ENCODE results near the gene GRN.
A peak's percentile ranks its signal among the peaks of the same experiment; 100 is the strongest.

Gene GRN

DNA sequence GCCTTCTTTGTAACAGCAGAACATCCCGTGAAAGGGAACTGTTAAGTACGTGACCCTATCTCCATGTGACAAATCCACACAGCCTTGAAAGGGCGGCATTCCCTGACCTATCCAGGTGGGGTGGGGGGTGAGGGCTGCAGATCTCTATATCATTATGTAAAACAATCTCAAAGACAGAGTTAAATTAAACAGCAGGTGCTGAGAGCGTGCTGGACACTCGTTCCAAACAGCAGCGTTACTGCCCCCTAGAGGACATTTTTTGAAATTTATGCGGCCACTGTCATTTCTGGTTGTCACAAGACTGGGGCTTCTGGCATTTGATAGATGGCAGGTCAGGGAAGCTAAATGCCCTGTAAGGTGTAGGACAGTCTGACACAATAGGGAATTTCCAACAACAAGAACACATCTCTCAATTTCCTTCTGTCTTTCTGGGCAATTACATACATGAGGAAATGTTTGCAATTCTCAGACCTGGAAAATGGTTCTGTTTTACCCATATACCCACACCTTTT is 13.8 kb upstream of the GRN start:
- peak; percentile 82 for TF ChIP-seq RAD21 (IDR thresholded peaks at IDR 0.05; ENCODE audit: low read depth)
- TF ChIP-seq, protein P1, sequence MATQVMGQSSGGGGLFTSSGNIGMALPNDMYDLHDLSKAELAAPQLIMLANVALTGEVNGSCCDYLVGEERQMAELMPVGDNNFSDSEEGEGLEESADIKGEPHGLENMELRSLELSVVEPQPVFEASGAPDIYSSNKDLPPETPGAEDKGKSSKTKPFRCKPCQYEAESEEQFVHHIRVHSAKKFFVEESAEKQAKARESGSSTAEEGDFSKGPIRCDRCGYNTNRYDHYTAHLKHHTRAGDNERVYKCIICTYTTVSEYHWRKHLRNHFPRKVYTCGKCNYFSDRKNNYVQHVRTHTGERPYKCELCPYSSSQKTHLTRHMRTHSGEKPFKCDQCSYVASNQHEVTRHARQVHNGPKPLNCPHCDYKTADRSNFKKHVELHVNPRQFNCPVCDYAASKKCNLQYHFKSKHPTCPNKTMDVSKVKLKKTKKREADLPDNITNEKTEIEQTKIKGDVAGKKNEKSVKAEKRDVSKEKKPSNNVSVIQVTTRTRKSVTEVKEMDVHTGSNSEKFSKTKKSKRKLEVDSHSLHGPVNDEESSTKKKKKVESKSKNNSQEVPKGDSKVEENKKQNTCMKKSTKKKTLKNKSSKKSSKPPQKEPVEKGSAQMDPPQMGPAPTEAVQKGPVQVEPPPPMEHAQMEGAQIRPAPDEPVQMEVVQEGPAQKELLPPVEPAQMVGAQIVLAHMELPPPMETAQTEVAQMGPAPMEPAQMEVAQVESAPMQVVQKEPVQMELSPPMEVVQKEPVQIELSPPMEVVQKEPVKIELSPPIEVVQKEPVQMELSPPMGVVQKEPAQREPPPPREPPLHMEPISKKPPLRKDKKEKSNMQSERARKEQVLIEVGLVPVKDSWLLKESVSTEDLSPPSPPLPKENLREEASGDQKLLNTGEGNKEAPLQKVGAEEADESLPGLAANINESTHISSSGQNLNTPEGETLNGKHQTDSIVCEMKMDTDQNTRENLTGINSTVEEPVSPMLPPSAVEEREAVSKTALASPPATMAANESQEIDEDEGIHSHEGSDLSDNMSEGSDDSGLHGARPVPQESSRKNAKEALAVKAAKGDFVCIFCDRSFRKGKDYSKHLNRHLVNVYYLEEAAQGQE (IDR thresholded peaks at IDR 0.05; ENCODE audit: low read depth) = no peak
- TF ChIP-seq FOXM1 (IDR thresholded peaks at IDR 0.05; ENCODE audit: borderline replicate concordance, low read depth) = no peak

DNA sequence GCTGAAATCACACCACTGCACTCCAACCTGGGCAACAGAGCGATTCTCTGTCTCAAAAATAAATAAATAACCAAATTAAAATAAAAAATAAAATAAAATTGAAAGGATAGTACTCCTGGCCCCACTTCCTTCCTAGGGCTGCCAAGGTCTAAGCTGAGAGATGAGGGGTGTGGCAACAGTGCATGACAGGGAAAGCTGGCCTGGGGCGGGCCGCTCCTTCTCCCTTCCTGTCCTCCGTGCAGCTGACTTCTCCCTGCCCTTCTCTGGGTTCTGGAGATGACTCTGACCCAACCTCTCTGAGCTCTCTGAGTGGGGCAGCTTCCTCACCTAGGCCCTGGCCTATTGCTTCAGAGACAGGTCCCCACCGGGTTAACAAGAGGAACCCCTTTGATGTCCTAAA is 11.7 kb upstream of the GRN start:
- TF ChIP-seq TEAD4 (IDR thresholded peaks at IDR 0.05) (no peak), RAD21 (IDR thresholded peaks at IDR 0.05; ENCODE audit: low read depth) (no peak), FOXM1 (IDR thresholded peaks at IDR 0.05; ENCODE audit: borderline replicate concordance, low read depth) (no peak), EP300 (IDR thresholded peaks at IDR 0.05; ENCODE audit: borderline replicate concordance) (no peak), TAF1 (IDR thresholded peaks at IDR 0.05; ENCODE audit: low read depth) (no peak), TCF12 (IDR thresholded peaks at IDR 0.05; ENCODE audit: low read depth) (no peak), CREB1 (IDR thresholded peaks at IDR 0.05; ENCODE audit: low read depth) (no peak), CEBPB (IDR thresholded peaks at IDR 0.05) (no peak), YY1 (IDR thresholded peaks at IDR 0.05; ENCODE audit: low read depth) (no peak), ZBTB7A (IDR thresholded peaks at IDR 0.05; ENCODE audit: low read depth) (no peak), EGR1 (IDR thresholded peaks at IDR 0.05) (no peak), NFIC (IDR thresholded peaks at IDR 0.05) (no peak)
- TF ChIP-seq, protein P2, sequence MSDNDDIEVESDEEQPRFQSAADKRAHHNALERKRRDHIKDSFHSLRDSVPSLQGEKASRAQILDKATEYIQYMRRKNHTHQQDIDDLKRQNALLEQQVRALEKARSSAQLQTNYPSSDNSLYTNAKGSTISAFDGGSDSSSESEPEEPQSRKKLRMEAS (IDR thresholded peaks at IDR 0.05) = no peak
- TF ChIP-seq, protein P3, sequence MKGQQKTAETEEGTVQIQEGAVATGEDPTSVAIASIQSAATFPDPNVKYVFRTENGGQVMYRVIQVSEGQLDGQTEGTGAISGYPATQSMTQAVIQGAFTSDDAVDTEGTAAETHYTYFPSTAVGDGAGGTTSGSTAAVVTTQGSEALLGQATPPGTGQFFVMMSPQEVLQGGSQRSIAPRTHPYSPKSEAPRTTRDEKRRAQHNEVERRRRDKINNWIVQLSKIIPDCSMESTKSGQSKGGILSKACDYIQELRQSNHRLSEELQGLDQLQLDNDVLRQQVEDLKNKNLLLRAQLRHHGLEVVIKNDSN (IDR thresholded peaks at IDR 0.05) = no peak
- TF ChIP-seq, protein P1 (IDR thresholded peaks at IDR 0.05; ENCODE audit: low read depth) = no peak

DNA sequence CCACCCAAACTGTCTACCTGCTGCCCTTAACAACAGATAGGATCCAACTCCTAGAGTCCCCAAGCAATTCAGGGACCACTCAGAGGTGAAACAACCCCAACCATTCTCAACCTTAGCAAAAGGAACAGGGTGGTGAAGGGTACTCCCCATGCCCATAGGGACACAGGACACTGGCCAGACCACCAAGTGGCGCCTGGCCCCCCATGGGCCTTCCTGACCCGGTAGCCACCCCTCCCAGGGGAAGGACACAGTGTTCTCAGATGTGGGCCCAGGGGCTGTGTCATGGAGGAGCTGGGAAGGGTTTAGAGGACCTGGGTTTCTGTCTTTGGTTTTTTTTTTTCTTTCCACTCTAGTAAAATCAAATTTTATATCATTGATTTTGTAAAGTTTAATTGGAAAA is 10.8 kb upstream of the GRN start:
- TF ChIP-seq TEAD4 (IDR thresholded peaks at IDR 0.05) (no peak), EP300 (IDR thresholded peaks at IDR 0.05; ENCODE audit: borderline replicate concordance) (no peak), TCF12 (IDR thresholded peaks at IDR 0.05; ENCODE audit: low read depth) (no peak), CEBPB (IDR thresholded peaks at IDR 0.05) (no peak), RAD21 (IDR thresholded peaks at IDR 0.05; ENCODE audit: low read depth) (no peak)
- TF ChIP-seq, protein P3 (IDR thresholded peaks at IDR 0.05) = no peak
- TF ChIP-seq, protein P1 (IDR thresholded peaks at IDR 0.05; ENCODE audit: low read depth) = no peak

DNA sequence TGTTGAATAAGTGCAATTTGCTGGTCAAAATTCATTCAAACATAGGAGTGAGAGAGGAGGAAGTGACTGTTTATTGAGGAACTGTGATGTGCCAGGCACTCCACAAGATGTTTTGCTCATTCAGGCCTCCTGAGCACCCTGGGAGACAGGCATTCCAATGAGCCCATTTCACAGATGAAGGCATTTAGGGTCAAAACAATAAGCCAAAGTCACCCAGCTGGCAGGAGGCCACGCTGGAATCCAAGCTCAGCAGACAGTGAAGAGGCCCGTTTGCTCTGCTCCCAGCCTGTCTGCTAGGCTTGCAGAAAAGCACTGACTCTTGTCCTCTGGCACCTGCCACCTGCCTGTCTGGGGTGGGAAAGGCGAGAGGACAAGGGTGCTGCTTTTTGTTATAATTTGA is 10.4 kb upstream of the GRN start:
- TF ChIP-seq TEAD4 (IDR thresholded peaks at IDR 0.05) = no peak
- TF ChIP-seq NFIC (IDR thresholded peaks at IDR 0.05) = peak; percentile 19; the same call in 1 of the 2 replicates
- TF ChIP-seq RAD21 (IDR thresholded peaks at IDR 0.05; ENCODE audit: low read depth) = no peak
- no peak for TF ChIP-seq EGR1 (IDR thresholded peaks at IDR 0.05)

DNA sequence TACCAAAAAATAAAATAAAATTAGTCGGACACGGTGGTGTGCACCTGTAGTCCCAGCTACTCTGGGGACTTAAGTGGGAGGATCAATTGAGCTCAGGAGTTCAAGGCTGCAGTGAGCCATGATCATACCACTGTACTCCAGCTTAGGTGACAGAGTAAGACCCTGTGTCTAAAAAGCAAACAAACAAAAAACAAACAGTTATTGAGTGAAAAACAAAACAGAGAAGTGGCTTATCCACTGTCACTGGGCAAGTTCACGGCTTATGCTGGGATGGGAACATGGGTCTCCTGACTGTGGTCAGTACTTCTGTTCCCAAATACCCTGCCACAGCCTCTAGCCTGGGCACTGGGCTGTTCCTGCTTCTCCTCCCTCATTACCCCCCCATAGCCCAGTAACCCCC is 9.5 kb upstream of the GRN start:
- no peak for TF ChIP-seq YY1 (IDR thresholded peaks at IDR 0.05; ENCODE audit: low read depth)
- no peak for TF ChIP-seq EGR1 (IDR thresholded peaks at IDR 0.05)
- no peak for TF ChIP-seq ZBTB7A (IDR thresholded peaks at IDR 0.05; ENCODE audit: low read depth)
- TF ChIP-seq, protein P1 (IDR thresholded peaks at IDR 0.05; ENCODE audit: low read depth) = no peak
- TF ChIP-seq TCF12 (IDR thresholded peaks at IDR 0.05; ENCODE audit: low read depth) = no peak
- no peak for TF ChIP-seq FOXM1 (IDR thresholded peaks at IDR 0.05; ENCODE audit: borderline replicate concordance, low read depth)
- no peak for TF ChIP-seq NFIC (IDR thresholded peaks at IDR 0.05)
- no peak for TF ChIP-seq TAF1 (IDR thresholded peaks at IDR 0.05; ENCODE audit: low read depth)
- no peak for TF ChIP-seq CREB1 (IDR thresholded peaks at IDR 0.05; ENCODE audit: low read depth)
- TF ChIP-seq RAD21 (IDR thresholded peaks at IDR 0.05; ENCODE audit: low read depth) = no peak
- TF ChIP-seq CEBPB (IDR thresholded peaks at IDR 0.05) = no peak
- TF ChIP-seq, protein P2 (IDR thresholded peaks at IDR 0.05) = no peak
- TF ChIP-seq, protein P3 (IDR thresholded peaks at IDR 0.05) = no peak
- TF ChIP-seq TEAD4 (IDR thresholded peaks at IDR 0.05) = no peak
